WTC11 (cell line): ENCODE data around the gene LGALSL. TPM values are rescaled to one million over a fixed set of nuclear protein-coding genes. Genes with fewer than 3 reads are reported as not detected.

Experiments used
- ATAC-seq: fragments of 200-7000 bp; cut with Tn5 transposase; 2 replicates; pipeline ENCODE4 v1.10.0; 2021; ENCODE audit warnings: mild to moderate bottlenecking, moderate library complexity
- CTCF ChIA-PET: fragments of 300-600 bp; sonication (Branson Sonifier 250); formaldehyde crosslinking; loops from one replicate; lab custom pipeline; 2021; ENCODE audit warnings: antibody characterized with exemption; lab: Charles Lee
- POLR2A ChIA-PET: fragments of 350-600 bp; sonication (Branson Sonifier 250); formaldehyde crosslinking; loops from one replicate; lab custom pipeline; 2021; ENCODE audit warnings: antibody characterized with exemption; lab: Charles Lee
- DNase-seq: peaks from one replicate; pipeline ENCODE4 v3.0.0; 2021; ENCODE audit warnings: low spot score
- H3K27ac Mint-ChIP-seq: 2 replicates; pipeline ENCODE4 v1.8.0; 2021; ENCODE audit warnings: mixed read lengths
- H3K27me3 Mint-ChIP-seq: 2 replicates; pipeline ENCODE4 v1.8.0; 2021; ENCODE audit warnings: low read depth, mild to moderate bottlenecking, moderate library complexity, mixed read lengths
- H3K36me3 Mint-ChIP-seq: 2 replicates; pipeline ENCODE4 v1.8.0; 2021; ENCODE audit warnings: mixed read lengths
- H3K4me1 Mint-ChIP-seq: 2 replicates; pipeline ENCODE4 v1.8.0; 2022; ENCODE audit warnings: mixed read lengths
- H3K4me3 Mint-ChIP-seq: 2 replicates; pipeline ENCODE4 v1.8.0; 2021; ENCODE audit warnings: mild to moderate bottlenecking, moderate library complexity, mixed read lengths
- H3K9me3 Mint-ChIP-seq: 2 replicates; pipeline ENCODE4 v1.8.0; 2021; ENCODE audit warnings: mixed read lengths
- ATF2 ChIP-seq: sonication (generic); formaldehyde crosslinking; IDR thresholded peaks from 2 replicates; pipeline ENCODE4 v1.8.1; 2022; ENCODE audit warnings: low read depth, missing genetic modification reagents, borderline replicate concordance
- E2F5 ChIP-seq: sonication (generic); formaldehyde crosslinking; IDR thresholded peaks from 2 replicates; pipeline ENCODE4 v1.8.1; 2022; ENCODE audit warnings: mild to moderate bottlenecking, moderate library complexity, missing genetic modification reagents
- ESRRA ChIP-seq: sonication (generic); formaldehyde crosslinking; IDR thresholded peaks from 2 replicates; pipeline ENCODE4 v1.8.1; 2022; ENCODE audit warnings: mild to moderate bottlenecking, missing genetic modification reagents, borderline replicate concordance
- FOXP4 ChIP-seq: sonication (generic); formaldehyde crosslinking; IDR thresholded peaks from 2 replicates; pipeline ENCODE4 v1.8.0; 2022; ENCODE audit warnings: mild to moderate bottlenecking, missing genetic modification reagents
- GRHL2 ChIP-seq: fragments of 250-450 bp; sonication (Bioruptor Pico); IDR thresholded peaks from 2 replicates; pipeline ENCODE4 v1.8.0; 2022; ENCODE audit warnings: mild to moderate bottlenecking, moderate library complexity; ENCODE audit not compliant: insufficient replicate concordance, severe bottlenecking
- HMGXB4 ChIP-seq: sonication (generic); formaldehyde crosslinking; IDR thresholded peaks from 2 replicates; pipeline ENCODE4 v1.8.1; 2023; ENCODE audit warnings: mild to moderate bottlenecking, moderate library complexity, missing genetic modification reagents
- JUN ChIP-seq: sonication (generic); formaldehyde crosslinking; IDR thresholded peaks from 2 replicates; pipeline ENCODE4 v1.8.0; 2023; ENCODE audit warnings: mild to moderate bottlenecking, missing genetic modification reagents
- MLX ChIP-seq: sonication (generic); formaldehyde crosslinking; IDR thresholded peaks from 2 replicates; pipeline ENCODE4 v1.8.1; 2023; ENCODE audit warnings: mild to moderate bottlenecking, missing genetic modification reagents, moderate library complexity
- NR3C1 ChIP-seq: sonication (generic); formaldehyde crosslinking; conservative IDR thresholded peaks from 2 replicates; pipeline ENCODE4 v1.8.1; 2023; ENCODE audit warnings: low read depth, mild to moderate bottlenecking, missing genetic modification reagents
- PRDM15 ChIP-seq: sonication (generic); formaldehyde crosslinking; IDR thresholded peaks from 2 replicates; pipeline ENCODE4 v1.8.0; 2022; ENCODE audit warnings: missing genetic modification reagents
- SOX15 ChIP-seq: fragments of 250-450 bp; sonication (Bioruptor Pico); IDR thresholded peaks from 2 replicates; pipeline ENCODE4 v1.9.0; 2021; ENCODE audit warnings: mild to moderate bottlenecking
- TEAD1 ChIP-seq: sonication (generic); formaldehyde crosslinking; IDR thresholded peaks from 2 replicates; pipeline ENCODE4 v1.8.0; 2022; ENCODE audit warnings: mild to moderate bottlenecking, missing genetic modification reagents
- ZBTB43 ChIP-seq: sonication (generic); formaldehyde crosslinking; IDR thresholded peaks from 2 replicates; pipeline ENCODE4 v1.8.1; 2023; ENCODE audit warnings: mild to moderate bottlenecking, missing genetic modification reagents
- ZNF425 ChIP-seq: fragments of 250-450 bp; sonication (Bioruptor Pico); conservative IDR thresholded peaks from 2 replicates; pipeline ENCODE4 v1.9.0; 2021; ENCODE audit warnings: mild to moderate bottlenecking
- total RNA-seq: library from RNA; stranded (reverse); gene quantifications from 3 replicates; pipeline ENCODE4 v1.2.3, GENCODE V29; 2021

LGALSL gene
- total RNA-seq, 1 experiment from 2014 or later: 21.0 TPM

GRCh38 chr2:64412671-64413070 lies 41.3 kb upstream of the LGALSL start:
- CTCF ChIA-PET: no interaction called here
- no peaks in the 10 kb centered on the region for H3K9me3 Mint-ChIP-seq
- no peak for TF ChIP-seq ZBTB43 (CRISPR knock-in tag)
- no peak for TF ChIP-seq MLX (CRISPR knock-in tag)
- no peak for TF ChIP-seq TEAD1 (CRISPR knock-in tag)
- TF ChIP-seq JUN: no peak
- no peak for TF ChIP-seq FOXP4 (CRISPR knock-in tag)
- no peak for TF ChIP-seq PRDM15 (CRISPR knock-in tag)
- TF ChIP-seq, all 79 proteins: peak for 0
- Mint-ChIP-seq H3K27ac (no peak overlapping the region), H3K27me3 (no peaks in the 10 kb centered on the region), H3K4me1 (peaks cover 7% of the 10 kb centered on the region), H3K4me3 (no peak overlapping the region), H3K36me3 (no peaks in the 10 kb centered on the region)
- POLR2A ChIA-PET: no interaction called here
- no peak for DNase-seq
- no peak for ATAC-seq

- Mint-ChIP-seq H3K4me3 (no peak overlapping the region), H3K4me1 (peaks cover 11% of the 10 kb centered on the region), H3K36me3 (no peaks in the 10 kb centered on the region), H3K27ac (no peak overlapping the region), H3K9me3 (no peaks in the 10 kb centered on the region), H3K27me3 (no peaks in the 10 kb centered on the region)
- ChIA-PET POLR2A (no interaction called here), CTCF (no interaction called here)
- DNase-seq: no peak
- ATAC-seq: no peak
- no peak for TF ChIP-seq GRHL2 (CRISPR knock-in tag)
- no peak for TF ChIP-seq PRDM15 (CRISPR knock-in tag)
- TF ChIP-seq SOX15 (CRISPR knock-in tag): no peak
- TF ChIP-seq NR3C1 (CRISPR knock-in tag): no peak
- no peak for TF ChIP-seq ZNF425 (CRISPR knock-in tag)
- TF ChIP-seq ATF2 (CRISPR knock-in tag): no peak
- TF ChIP-seq HMGXB4: no peak
- TF ChIP-seq ESRRA (CRISPR knock-in tag): no peak
- TF ChIP-seq E2F5 (CRISPR knock-in tag): no peak
Measured at GRCh38 chr2:64414736-64415435, 39.1 kb upstream of the LGALSL start.
